ENCODE data around the gene FGF13.

- no peak for TF ChIP-seq CTCF (IDR thresholded peaks at IDR 0.05)
- TF ChIP-seq POLR2A (IDR thresholded peaks at IDR 0.05): no peak
These were observed 20.3 kb downstream of the FGF13 start for GRCh38 chrX:138691186-138691585.

Data from heart left ventricle (tissue), 13 donors.